HAP-1 (cell line): ENCODE data around the gene BRIX1.
A peak's percentile ranks its signal among the peaks of the same experiment; 100 is the strongest.
"Not testable (repeated sequence)": the region's sequence is repeated elsewhere in the genome, so short reads cannot be mapped to it uniquely, and the experiment has no call there.

Experiments used
- DNase-seq, 2 experiments: peaks; one replicate each; pipeline ENCODE4 v3.0.0-alpha.2; 2016 to 2020; ENCODE audit warnings: low spot score in 2 of 2
- H3K27me3 ChIP-seq: fragments of 250-450 bp; sonication (Bioruptor Pico); 2 replicates; pipeline ENCODE4 v1.5.1; 2020; ENCODE audit warnings: low read depth, mild to moderate bottlenecking, moderate library complexity
- H3K36me3 ChIP-seq: fragments of 250-450 bp; sonication (Bioruptor Pico); replicated peaks from 2 replicates; pipeline ENCODE4 v1.5.1; 2020; ENCODE audit warnings: mild to moderate bottlenecking
- H3K4me1 ChIP-seq: fragments of 250-450 bp; sonication (Bioruptor Pico); 2 replicates; pipeline ENCODE4 v1.5.1; 2020; ENCODE audit warnings: mild to moderate bottlenecking
- H3K4me3 ChIP-seq: fragments of 250-450 bp; sonication (Bioruptor Pico); 2 replicates; pipeline ENCODE4 v1.5.1; 2020; ENCODE audit warnings: mild to moderate bottlenecking, moderate library complexity
- H3K9me3 ChIP-seq: fragments of 250-450 bp; sonication (Bioruptor Pico); 2 replicates; pipeline ENCODE4 v1.5.1; 2020; ENCODE audit warnings: mild to moderate bottlenecking, moderate library complexity
- in situ Hi-C: fragments of 300-500 bp; cut with MboI; formaldehyde crosslinking; loops from 3 replicates; pipeline ENCODE4 v1.14.3; 2020; ENCODE audit warnings: low sequenced_read_pairs, inconsistent platforms, mixed read lengths

The BRIX1 gene

DNA sequence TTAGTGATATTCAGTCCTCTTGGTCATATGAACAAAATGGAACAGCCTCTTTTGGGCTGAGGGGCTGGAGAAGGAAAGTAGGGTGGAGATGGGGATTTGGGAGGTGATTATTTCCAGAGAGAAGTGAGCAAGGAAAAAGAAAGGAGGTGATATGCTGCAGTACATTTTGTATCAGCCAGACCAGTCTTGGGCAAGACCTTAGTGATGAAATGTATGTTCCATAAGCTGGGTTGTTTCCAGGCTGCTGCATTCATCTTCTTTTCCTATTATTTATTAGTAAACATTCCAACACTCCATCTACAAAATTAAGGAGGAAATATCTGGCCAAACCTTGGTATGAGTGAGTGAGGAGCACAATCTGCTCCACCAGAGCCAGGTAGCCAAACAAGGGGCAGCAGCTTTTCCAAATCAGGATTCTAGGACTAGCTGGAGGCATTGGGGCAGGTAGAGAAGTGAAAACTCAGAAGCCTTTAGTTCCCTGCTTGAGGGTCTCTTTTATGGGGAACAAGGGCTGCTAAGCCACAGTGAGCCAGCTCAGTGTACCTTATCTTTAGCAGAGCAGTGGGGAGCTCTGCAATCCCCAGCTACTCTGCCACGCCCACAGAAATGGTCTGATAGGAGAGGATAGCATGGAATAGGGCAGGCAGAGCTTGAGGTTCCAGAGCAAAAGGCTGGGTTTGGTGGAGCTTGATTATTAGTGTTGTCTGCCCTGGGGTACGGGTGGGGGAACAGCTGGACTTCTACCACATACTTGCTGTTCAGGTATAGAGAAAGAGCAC, 19.7 kb upstream of the BRIX1 start:
- H3K27me3 ChIP-seq: no peaks in the 10 kb centered on the region
- H3K9me3 ChIP-seq: no peaks in the 10 kb centered on the region
- H3K4me1 ChIP-seq: no peaks in the 10 kb centered on the region; the same call in 1 of the 2 replicates
- in situ Hi-C loops: loop anchor here (5.0 to 25.0 kb wide), 3 partner anchors 371 to 709 kb away; no protein-coding TSS in a partner anchor
- H3K4me3 ChIP-seq: no peak overlapping the region
- H3K36me3 ChIP-seq: no peaks in the 10 kb centered on the region; the same call in 1 of the 2 replicates
- no peak for DNase-seq

DNA sequence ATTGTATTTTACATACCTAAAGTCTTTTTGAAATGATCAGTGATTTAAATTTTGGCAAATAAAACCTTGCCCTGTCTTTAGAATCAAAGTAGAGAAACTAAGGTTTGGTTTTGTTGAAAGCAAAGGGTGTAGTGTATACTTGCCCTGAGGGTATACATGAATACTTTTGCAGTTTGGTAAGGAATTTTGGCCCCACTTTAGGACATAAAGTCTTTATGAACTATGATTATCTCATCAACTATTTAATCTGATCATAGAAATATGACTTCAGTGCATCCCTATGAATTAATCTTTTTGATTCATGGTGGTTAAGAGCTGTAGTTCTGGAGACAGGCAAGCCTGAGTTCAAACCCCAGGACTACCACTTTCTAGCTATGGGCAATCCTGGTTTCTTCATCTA, 17.9 kb upstream of the BRIX1 start:
- DNase-seq: no peak
- Histone ChIP-seq H3K9me3 (no peaks in the 10 kb centered on the region), H3K4me1 (no peaks in the 10 kb centered on the region; the same call in 1 of the 2 replicates), H3K27me3 (no peaks in the 10 kb centered on the region), H3K36me3 (no peaks in the 10 kb centered on the region; the same call in 1 of the 2 replicates), H3K4me3 (no peak overlapping the region)
- in situ Hi-C loops: loop anchor here (5.0 to 25.0 kb wide), 3 partner anchors 373 to 710 kb away; no protein-coding TSS in a partner anchor

DNA sequence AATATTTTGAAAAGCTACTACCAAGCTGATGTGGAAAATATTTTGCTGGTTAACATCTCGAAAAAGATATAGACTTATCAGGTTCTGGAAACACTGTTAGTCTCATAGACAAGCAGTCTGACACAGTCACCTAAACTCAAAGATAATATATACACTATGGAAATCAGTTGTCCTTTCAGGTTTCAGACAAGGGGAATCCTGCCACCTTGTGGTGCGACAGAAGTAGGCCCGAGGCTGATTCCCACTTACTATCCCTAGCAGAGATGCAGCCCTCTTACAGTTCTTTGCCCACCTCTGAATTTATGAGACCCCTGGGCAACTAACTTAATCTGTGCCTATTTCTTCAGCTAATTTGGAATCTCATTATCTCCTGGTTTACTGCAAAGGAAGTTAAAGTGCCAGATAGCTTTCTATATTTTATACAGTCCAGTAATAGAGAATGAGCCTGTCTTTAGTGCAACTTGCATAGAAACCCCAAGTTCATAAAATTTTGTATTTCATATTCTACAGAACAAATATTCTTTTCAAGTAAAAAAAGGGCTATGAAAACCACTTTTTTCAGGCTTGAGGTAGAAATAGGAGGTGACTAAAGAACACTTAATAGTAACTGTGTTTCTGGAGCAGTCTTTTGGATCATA, 17.1 kb upstream of the BRIX1 start:
- no peak overlapping the region for H3K4me3 ChIP-seq
- in situ Hi-C loops: loop anchor here (5.0 to 25.0 kb wide), 3 partner anchors 374 to 711 kb away; no protein-coding TSS in a partner anchor
- H3K27me3 ChIP-seq: no peaks in the 10 kb centered on the region
- H3K4me1 ChIP-seq: no peaks in the 10 kb centered on the region; the same call in 1 of the 2 replicates
- no peaks in the 10 kb centered on the region; the same call in 1 of the 2 replicates for H3K36me3 ChIP-seq
- H3K9me3 ChIP-seq: no peaks in the 10 kb centered on the region
- DNase-seq: peak; percentile 70 to 75

DNA sequence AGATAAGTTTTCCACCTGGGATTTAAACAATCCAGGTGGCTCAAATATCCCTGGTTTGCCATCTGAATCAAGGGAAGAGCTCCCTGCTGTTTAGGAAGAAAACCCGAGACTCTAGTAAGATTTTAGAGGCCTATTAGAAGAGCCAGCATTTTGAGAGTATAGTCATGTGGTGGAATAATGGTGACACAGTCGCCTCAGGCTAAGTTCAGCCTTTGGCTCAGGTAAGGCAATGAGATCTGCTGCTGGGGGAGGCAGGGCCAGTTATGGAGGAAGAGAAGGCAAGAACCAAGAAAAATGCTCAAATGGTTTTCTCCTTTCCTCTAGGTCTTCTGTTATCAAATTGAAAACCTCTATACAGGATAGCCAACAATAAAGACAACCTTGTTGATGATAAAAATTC, 16.4 kb upstream of the BRIX1 start:
- Histone ChIP-seq H3K9me3 (no peaks in the 10 kb centered on the region), H3K4me1 (no peaks in the 10 kb centered on the region), H3K27me3 (no peaks in the 10 kb centered on the region), H3K36me3 (no peaks in the 10 kb centered on the region; the same call in 1 of the 2 replicates), H3K4me3 (no peak overlapping the region)
- in situ Hi-C loops: loop anchor here (5.0 to 25.0 kb wide), 3 partner anchors 374 to 712 kb away; no protein-coding TSS in a partner anchor
- DNase-seq: no peak

DNA sequence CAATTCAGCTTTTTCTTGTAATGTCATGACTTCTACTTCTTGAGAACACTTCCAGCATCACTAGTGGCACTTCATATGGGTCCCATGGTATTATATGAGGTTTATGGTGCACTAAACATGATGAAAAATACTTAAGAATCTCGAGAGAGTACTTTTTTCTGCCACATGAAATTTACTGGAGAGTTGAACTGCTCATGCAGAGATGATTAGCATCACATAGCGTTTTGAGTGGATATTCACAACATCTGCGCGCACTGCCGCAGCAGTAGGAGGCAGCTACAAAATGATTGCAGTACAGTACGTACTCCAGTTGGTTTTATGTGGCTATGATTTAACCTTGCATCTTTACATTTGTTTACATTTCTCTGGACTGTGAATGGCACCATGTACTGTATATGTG, 14.9 kb upstream of the BRIX1 start:
- no peaks in the 10 kb centered on the region for H3K9me3 ChIP-seq
- no peak overlapping the region for H3K4me3 ChIP-seq
- no peak for DNase-seq
- H3K4me1 ChIP-seq: no peaks in the 10 kb centered on the region
- peaks cover 5% of the 10 kb centered on the region; the same call in 1 of the 2 replicates for H3K36me3 ChIP-seq
- H3K27me3 ChIP-seq: no peaks in the 10 kb centered on the region
- in situ Hi-C loops: no loop called here

DNA sequence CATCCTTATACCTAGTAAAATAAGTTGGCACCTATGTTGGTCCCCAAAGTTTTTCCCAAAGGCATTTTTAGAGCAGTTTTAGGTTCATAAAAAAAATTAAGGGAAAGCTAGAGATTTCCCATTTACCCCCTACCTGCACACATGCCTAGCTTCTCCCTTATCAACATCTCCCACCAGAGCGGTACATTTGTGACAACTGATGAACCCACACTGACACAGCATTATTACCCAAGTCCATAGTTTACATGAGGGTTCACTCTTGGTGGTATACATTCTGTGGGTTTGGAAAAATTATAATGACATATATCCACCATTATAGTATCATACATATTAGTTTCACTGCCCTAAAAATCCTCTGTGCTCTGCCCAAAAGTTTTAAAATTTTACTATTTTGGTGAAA, 12.3 kb upstream of the BRIX1 start:
- in situ Hi-C loops: no loop called here
- Histone ChIP-seq H3K4me1 (no peaks in the 10 kb centered on the region), H3K4me3 (no peak overlapping the region), H3K36me3 (peaks cover 6% of the 10 kb centered on the region; the same call in 1 of the 2 replicates), H3K9me3 (no peaks in the 10 kb centered on the region), H3K27me3 (no peaks in the 10 kb centered on the region)
- DNase-seq: no peak

DNA sequence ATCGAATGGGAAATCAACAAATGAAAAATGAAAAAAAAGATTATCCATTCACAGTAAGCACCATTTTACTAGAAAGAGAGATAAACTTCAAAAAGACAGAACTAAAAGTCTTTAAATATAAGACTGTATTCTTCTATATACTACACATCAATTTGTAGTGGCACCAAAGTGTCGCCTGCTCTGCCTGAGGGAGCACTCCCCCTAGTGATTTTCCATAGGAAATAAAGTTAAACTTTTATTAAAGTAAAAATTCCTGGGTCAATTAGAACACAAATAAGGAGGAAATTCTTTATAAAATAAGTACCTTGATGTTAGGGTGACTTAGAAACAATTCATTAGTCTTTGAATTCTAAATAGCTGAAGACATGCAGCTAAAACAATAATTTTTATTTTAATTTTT, 9.9 kb upstream of the BRIX1 start:
- Histone ChIP-seq H3K4me1 (no peaks in the 10 kb centered on the region), H3K4me3 (no peak overlapping the region), H3K9me3 (no peaks in the 10 kb centered on the region), H3K36me3 (peaks cover 23% of the 10 kb centered on the region), H3K27me3 (no peaks in the 10 kb centered on the region)
- in situ Hi-C loops: no loop called here
- no peak for DNase-seq

DNA sequence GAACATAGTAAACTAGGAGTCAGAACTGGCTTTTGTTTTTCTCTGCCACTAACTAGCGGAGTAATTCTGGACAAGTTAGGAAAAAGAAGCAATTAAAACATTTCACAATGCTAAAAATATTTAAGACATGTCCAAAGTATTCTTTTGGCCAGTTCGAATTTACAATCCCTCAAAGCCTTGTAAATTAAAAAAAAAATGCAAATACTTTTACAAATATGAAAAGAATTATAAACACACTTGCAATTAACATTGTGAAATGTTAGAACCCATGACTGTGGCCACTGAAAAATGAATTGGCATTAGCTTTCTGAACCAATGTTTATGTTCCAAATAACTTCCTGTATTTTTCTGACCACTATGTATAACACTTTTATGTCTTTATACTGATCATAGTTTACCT, 2.4 kb upstream of the BRIX1 start:
- H3K4me1 ChIP-seq: peaks cover 10% of the 10 kb centered on the region
- no peak for DNase-seq
- H3K27me3 ChIP-seq: no peaks in the 10 kb centered on the region
- peaks cover 40% of the 10 kb centered on the region for H3K36me3 ChIP-seq
- in situ Hi-C loops: no loop called here
- no peak overlapping the region; the same call in 1 of the 2 replicates for H3K4me3 ChIP-seq
- no peaks in the 10 kb centered on the region for H3K9me3 ChIP-seq

DNA sequence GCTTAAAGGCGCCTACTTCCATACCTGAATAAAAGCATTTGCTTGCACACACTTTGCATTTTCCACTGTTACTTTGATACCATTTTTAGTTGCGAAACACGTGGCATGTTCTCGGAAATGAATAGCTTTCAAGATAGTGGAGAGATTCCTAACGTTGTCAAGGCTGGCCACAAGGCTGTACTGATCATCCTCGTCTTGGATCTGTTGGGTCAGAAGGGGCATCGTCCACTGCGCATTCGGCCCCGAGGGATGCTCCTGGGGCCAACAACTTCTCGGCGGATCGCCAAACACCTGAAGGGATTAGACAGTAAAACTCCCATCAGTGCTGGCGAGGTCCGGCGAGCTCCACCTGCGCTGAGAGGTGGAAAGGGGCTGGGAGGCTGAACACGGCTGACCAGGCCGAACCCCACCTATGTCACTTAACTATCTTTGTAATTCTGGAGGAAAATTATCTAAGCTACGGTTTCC, 806 bp upstream of the BRIX1 start:
- in situ Hi-C loops: no loop called here
- Histone ChIP-seq H3K9me3 (no peaks in the 10 kb centered on the region), H3K4me3 (peak overlapping the region; percentile 78), H3K36me3 (peaks cover 36% of the 10 kb centered on the region), H3K27me3 (no peaks in the 10 kb centered on the region), H3K4me1 (peaks cover 10% of the 10 kb centered on the region)
- DNase-seq: peak; percentile 20 to 40

DNA sequence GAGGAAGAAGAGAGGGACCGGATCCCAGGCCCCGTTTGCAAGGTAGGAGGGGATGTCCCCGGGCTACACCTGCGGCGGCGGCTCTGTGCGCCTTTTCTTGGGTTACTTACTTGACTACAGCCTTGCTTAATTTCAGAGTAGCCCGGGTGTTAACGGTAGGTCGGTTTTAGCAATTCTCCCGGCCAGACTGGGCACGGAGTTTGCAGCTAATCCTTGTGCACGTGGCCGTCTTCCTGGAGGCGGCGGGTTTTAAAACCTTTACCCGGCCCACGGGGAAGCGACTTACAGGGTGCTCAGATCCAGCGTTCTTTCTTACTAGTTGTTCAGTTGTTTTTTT, 313 bp downstream of the BRIX1 start:
- in situ Hi-C loops: no loop called here
- Histone ChIP-seq H3K4me3 (peak overlapping the region; percentile 78), H3K4me1 (peaks cover 10% of the 10 kb centered on the region), H3K9me3 (no peaks in the 10 kb centered on the region), H3K27me3 (no peaks in the 10 kb centered on the region), H3K36me3 (peaks cover 43% of the 10 kb centered on the region)
- peak in 1 of 2 experiments; percentile 13 for DNase-seq

DNA sequence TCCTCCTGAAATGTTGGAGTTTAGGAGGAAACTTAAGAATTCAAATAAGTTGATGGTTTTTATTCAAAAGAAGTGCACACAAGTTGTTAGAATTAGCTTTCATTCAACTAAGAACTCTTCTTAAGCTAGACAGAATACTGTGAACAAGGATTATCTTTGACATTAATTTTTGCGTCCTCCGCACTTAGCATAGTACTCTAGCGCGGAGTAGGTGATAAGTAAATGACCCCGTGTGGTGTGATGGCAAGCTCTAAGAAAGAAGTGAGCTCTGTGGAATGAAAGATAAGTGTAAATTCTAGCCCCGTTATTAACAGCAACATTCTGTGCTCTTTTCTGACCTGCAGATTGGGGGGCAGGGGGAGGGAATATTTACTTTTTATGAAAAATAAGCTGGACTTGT, 1.0 kb downstream of the BRIX1 start:
- no peaks in the 10 kb centered on the region for H3K9me3 ChIP-seq
- DNase-seq: no peak
- H3K4me1 ChIP-seq: peaks cover 10% of the 10 kb centered on the region
- H3K36me3 ChIP-seq: peaks cover 43% of the 10 kb centered on the region
- peak overlapping the region; percentile 78 for H3K4me3 ChIP-seq
- in situ Hi-C loops: no loop called here
- H3K27me3 ChIP-seq: no peaks in the 10 kb centered on the region

DNA sequence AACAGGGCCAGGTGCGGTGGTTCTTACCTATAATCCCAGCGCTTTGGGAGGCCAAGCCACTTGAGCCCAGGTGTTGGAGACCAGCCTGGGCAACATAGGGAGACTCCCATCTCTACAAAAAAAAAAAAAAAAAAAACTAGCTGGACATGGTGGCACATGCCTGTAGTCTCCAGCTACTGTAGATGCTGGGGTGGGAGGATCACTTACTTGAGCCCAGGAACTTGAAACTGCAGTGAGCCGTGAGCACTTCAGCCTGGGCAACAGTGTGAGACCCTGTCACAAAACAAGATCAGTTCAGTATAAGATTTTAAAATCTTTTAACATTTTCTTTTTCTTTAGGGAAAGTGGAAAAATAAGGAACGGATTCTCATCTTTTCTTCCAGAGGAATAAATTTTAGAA, 2.5 kb downstream of the BRIX1 start:
- peaks cover 46% of the 10 kb centered on the region for H3K36me3 ChIP-seq
- no peak for DNase-seq
- H3K4me3 ChIP-seq: no peak overlapping the region; the same call in 1 of the 2 replicates
- in situ Hi-C loops: no loop called here
- peaks cover 9% of the 10 kb centered on the region for H3K4me1 ChIP-seq
- no peaks in the 10 kb centered on the region for H3K27me3 ChIP-seq
- H3K9me3 ChIP-seq: no peaks in the 10 kb centered on the region

DNA sequence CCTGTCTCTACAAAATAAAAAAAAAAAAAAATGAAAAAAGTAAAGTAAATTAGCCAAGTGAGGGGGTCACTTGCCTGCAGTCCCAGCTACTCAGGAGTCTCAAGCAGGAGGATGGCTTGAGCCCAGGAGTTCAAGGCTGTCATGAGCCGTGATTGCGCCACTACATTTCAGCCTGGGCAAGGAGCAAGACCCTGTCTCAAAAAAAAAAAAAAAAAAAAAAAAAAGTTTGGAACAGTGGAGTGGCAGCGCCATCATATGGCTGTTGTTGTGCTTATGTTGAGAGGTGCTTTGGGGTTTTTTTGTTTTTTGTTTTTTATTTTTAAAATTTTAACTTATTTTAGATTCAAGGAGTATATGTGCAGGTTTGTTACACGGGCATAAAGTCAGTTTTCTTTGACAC, 3.6 kb downstream of the BRIX1 start:
- in situ Hi-C loops: no loop called here
- H3K9me3 ChIP-seq: no peaks in the 10 kb centered on the region
- H3K27me3 ChIP-seq: no peaks in the 10 kb centered on the region
- H3K36me3 ChIP-seq: peaks cover 55% of the 10 kb centered on the region
- H3K4me3 ChIP-seq: no peak overlapping the region
- no peak for DNase-seq
- H3K4me1 ChIP-seq: peaks cover 2% of the 10 kb centered on the region; the same call in 1 of the 2 replicates

DNA sequence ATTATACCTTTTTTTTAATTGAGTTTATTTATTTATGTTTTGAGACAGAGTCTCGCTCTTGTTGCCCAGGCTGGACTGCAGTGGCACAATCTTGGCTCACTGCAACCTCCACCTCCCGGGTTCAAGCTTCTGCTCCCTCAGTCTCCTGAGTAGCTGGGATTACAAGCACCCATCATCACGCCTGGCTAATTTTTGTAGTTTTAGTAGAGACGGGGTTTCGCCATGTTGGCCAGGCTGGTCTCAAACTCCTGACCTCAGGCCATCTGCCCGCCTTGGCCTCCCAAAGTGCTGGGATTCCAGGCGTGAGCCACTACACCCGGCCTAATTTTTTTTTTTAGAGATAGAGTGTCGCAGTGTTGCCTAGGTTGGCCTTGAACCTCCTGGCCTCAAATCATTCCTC, 7.7 kb downstream of the BRIX1 start:
- DNase-seq, H3K9me3 ChIP-seq, H3K4me3 ChIP-seq, H3K4me1 ChIP-seq, in situ Hi-C loops, H3K27me3 ChIP-seq: not testable (repeated sequence)
- H3K36me3 ChIP-seq: peaks cover 81% of the 10 kb centered on the region
